CD1c-positive myeloid dendritic cell (primary cell): ENCODE results near the gene TPD52L2.
"Not testable (repeated sequence)": the region's sequence is repeated elsewhere in the genome, so short reads cannot be mapped to it uniquely, and the experiment has no call there.

ENCODE experiments used
- DNase-seq: peaks from one replicate; pipeline ENCODE4 v3.0.0-alpha.2; 2016; ENCODE audit errors: extremely low spot score

Gene TPD52L2

DNA sequence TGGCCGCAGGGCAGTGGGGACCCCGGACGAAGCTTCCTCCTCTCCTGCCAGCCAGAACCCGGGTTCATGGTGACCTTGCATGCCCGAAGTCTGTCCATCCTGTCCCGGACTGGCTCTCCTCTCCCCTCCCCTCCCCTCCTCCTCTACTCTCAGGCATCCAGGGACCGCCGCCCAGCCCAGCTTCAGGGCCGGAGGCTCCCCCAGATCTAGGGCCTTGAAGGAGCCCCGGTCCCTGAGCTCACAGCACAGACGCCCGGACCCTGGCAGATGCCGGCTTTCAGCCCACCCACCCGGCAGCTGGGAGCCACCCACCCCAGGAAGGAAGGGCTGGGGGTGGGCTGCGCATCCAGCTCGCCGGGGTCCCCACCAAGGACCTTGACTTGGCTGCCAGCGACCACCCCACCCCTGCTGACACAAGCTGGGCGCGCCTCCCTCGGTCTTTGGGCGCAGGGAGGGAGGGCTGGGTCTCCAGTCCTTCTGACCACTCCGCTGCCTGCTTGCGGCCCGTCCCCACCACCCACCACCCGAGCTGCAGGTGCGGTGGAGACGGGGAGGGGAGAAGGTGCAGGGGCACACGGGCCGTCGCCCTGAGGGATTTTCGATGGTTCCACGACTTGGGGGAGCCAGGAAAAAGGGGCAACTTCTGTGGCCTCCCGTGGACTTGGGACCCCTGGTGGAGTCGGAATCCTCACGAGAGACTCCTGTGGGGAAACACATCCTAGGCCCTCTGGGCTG lies 9.5 kb upstream of the TPD52L2 start:
- no peak for DNase-seq

- DNase-seq = no peak
Observed at GRCh38 chr20:63856098-63856511, 9.0 kb upstream of the TPD52L2 start.

GRCh38 chr20:63857764-63858392 lies 7.2 kb upstream of the TPD52L2 start:
- DNase-seq = no peak

- peak; percentile 51 for DNase-seq
Observed at GRCh38 chr20:63858393-63859165, 6.5 kb upstream of the TPD52L2 start.

DNA sequence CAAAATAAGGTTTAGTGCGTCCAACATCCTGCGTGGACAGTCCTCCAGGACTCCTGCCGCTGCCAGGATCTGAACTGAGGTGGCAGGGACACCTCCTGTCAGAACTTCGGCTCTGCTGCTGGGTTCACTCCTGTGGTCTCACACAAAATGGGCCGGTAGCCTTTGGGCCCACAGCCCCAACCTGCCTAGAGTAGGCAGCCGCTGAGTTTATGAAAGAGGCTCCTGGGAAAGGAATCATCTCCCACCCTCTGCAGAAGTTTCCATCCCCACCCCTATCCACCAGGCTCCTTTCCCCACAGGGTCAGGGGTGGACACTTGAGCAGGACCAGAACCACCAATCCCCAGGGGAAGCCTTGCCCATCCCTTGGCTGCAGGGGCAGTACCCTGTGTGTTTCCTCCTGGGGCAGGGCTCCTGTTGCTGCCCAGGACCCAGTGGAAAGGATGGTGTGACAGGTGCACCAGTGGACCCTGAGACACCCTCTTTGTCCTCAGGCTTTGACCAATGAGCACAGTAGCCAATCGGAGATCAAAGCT lies 5.8 kb upstream of the TPD52L2 start:
- DNase-seq = no peak

DNA sequence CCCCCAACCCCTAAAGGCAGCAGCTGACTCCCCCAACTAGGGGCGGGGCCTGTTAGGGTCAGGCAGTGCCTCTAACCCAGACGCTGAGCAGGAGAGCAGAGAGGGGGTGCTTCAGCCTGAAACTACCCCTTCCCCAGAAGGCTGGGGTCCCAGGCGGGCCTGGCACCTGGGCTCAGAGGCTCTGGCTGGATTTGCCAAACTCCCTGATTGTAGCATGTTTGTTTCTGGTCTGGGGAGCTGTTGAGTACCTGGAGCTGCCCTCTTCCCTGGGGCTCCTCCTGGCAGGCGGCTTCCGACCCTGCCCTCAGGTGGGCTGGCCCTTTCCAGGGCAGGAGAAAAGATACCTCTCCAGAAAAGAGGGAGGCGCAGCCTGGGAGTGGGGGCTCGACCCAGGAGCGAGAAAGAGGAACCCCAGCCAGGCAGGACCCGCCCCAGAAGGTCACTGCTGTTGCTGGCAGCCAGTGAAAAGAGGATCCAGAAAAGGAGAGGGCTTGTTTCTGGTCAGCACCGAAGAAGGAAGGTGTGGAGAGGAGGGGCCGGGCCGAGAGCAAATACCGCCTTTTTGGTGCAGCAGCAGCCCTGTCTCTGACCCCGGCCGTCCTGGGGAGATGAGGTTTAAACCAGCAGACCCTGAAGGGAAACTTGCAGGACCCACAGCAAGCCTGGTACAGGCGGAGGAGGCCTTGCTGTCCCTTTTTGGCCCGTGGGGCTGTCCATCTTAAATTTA lies 4.6 kb upstream of the TPD52L2 start:
- DNase-seq = peak; percentile 82

- no peak for DNase-seq
Observed at GRCh38 chr20:63861365-63861934, 3.6 kb upstream of the TPD52L2 start, which contains the start of gene ABHD16B. ABHD16B (plus strand) TSS chr20:63861498; CDS start chr20:63861541, 43 bp downstream.

GRCh38 chr20:63861981-63862901 lies 2.8 kb upstream of the TPD52L2 start:
- DNase-seq = no peak

DNA sequence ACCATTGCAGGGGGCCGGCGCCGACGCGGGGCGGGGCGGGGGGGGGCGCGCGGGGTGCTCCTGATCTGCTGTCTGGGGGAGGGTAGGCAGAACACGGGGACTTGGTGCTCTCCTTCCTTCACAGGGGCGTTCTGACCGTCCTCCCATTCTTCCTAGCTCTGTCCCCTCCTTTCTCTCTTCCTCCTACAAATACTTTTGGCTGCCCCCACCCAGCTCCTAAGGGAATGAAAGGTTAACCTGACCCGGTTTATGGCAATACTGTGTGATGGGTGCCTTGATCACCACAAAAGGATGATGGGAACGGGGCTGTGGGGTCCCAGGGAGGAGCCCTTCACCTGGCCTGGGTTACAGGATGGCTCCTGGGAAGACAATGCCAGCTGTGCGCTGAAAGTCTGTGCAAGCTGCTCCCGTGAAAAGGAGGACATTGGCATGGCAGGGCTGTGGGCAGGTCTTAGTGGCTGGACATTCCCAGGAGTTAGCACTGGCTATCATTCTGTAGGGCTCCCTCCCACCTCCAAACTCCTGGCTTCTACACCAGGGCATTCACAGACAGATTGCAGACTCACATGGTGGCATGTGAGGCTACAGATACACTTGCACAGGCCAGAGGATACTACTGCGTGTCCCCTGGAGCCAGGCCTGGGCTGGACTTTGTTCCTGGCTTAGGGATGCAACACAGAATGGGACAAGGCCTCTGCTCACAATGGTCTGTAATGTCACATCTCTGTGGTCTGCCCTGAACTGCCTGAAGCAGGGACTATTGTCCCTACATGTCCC lies 1.9 kb upstream of the TPD52L2 start:
- no peak for DNase-seq

DNA sequence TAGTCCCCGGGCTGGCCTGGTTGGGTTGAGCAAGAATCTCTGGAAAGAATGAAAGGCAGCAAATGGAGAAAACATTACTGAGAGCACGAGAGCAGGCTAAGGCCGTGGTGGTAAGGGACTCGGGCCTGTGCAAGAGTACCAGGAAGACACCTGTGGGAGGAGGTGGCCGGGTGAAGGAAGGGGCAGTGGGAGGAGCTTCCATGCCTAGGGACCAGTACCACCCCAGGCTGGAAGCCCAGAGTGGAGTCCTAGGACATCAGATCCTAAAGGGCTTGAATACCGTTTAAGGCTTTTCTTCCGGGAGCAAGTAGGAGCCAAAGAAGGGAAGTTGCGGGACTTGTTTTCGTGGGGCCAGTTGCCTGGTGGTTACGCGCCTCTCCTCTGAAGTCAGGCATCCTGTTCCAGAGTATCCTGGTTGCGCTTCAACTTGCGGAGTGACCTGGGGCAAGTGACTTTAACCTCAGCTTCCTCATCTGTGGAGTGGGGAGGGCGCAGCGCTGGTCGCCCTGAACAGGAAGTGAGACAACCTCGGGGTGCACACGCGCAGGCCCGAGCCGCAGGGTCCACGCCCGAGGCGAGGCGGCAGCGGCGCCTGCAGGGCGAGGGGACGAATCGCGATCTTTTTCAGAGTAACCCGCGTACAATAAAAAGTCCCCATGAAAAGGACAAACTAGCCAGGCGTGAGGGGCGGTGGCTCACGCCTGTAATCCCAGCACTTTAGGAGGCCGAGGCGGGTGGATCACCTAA lies 1.1 kb upstream of the TPD52L2 start:
- peak; percentile 96 for DNase-seq

- no peak for DNase-seq
Observed at GRCh38 chr20:63864545-63864977, 509 bp upstream of the TPD52L2 start.

- DNase-seq = not testable (repeated sequence)
Observed at GRCh38 chr20:63867042-63867441, 2.0 kb downstream of the TPD52L2 start.

DNA sequence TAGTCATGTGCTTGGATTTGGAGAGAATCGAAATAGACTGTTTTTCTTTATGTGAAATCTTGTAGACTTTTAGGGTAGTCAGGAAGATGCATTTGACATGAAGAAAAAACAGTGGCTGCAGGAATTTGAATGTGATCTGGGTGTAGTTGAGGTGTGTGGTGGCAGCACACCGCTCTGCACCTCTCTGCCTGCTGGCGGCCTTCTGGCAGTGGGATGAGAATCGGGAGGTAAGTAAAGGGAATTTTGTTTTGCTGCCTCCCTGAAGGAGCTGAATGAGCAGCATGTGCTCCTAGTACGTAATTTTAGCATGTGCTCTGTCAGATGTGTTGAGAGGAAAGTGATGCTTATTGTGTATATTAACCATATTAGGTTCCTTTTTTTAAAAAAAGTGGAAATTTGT lies 3.2 kb downstream of the TPD52L2 start:
- no peak for DNase-seq

DNA sequence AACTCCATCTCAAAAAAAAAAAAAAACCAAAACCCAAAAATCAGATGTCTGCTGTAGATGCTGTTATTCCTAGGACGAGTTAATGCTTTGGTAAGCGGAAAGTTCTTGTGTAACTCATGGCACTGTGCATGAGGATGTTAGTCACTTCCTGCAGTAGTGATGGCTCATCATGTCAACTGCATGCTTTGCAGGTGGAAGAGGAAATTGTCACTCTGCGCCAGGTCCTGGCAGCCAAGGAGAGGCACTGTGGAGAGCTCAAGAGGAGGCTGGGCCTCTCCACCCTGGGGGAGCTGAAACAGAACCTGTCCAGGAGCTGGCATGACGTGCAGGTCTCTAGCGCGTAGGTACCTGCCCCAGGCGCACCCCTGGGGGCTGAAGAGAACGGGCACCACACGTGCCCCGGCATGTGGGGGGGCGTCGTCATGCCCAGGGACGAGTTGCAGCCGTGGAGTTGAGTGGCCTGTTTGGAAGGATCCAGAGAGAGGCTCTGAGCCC lies 8.5 kb downstream of the TPD52L2 start:
- DNase-seq = peak; percentile 91

DNA sequence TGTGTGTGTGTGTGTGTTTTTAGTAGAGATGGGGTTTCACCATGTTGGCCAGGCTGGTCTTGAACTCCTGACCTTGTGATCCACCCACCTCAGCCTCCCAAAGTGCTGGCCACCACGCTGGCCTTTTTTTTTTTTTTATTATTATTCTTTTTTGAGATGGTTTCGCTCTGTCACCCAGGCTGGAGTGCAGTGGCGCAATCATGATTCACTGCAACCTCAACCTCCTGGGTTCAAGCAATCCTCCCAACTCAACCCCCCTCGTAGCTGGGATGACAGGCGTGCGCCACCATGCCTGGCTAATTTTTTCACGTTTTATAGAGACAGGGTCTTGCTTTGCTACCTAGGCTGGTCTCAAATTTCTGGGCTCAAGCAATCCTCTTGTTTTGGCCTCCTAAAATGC lies 9.2 kb downstream of the TPD52L2 start:
- peak; percentile 51 for DNase-seq

- DNase-seq = no peak
Observed at GRCh38 chr20:63876489-63877036, 11.5 kb downstream of the TPD52L2 start.

DNA sequence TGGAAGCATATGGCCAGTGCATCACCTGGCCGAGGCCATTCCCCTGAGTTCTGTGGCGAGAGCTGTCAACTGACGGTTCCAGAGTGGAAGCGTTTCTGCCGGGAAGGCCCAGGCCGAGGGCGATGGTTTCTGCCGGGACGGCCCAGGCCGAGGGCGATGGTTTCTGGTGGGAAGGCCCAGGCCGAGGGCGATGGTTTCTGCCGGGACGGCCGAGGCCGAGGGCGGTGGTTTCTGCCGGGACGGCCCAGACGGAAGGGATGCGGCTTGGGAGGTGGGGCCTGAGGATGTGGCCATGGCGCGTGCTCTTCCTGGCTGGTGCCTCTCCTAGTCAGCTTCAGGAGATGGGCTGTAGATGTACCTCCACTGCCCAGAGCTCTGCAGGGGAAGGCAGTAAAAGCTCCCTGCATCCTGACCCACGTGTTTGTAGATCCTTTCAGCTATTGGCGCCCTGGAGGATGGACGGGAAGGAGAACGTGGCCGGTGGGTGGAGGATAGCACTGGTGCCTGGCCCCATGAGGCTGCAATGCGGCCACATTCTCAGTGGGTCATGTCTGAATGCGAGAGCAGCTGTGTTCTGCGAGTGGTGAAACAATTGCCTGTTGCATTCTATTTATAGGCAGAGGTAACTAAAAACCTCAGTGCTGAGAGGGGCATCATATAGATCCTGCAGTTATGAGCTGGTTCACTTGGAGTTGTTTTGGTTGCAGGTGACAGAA lies 12.8 kb downstream of the TPD52L2 start:
- no peak for DNase-seq
